ENCODE results near the gene PRUNE2. TPM values are rescaled to one million over a fixed set of nuclear protein-coding genes. Genes with fewer than 3 reads are reported as not detected.
"Not testable (repeated sequence)": the region's sequence is repeated elsewhere in the genome, so short reads cannot be mapped to it uniquely, and the experiment has no call there.

PRUNE2 gene
- total RNA-seq, 1 donor from 2014 or later: 0.78 TPM

- no peak for DNase-seq (ENCODE audit: low spot score)
Observed at GRCh38 chr9:76876098-76876497, 29.8 kb downstream of the PRUNE2 start.

GRCh38 chr9:76873821-76874220 is 32.1 kb downstream of the PRUNE2 start:
- ATAC-seq: no peak

More at GRCh38 chr9:76876098-76876497, 29.8 kb downstream of the PRUNE2 start:
- no peak for ATAC-seq

GRCh38 chr9:76873056-76873792 is 32.7 kb downstream of the PRUNE2 start:
- DNase-seq (ENCODE audit: low spot score): no peak
- ATAC-seq: no peak

More at GRCh38 chr9:76873821-76874220, 32.1 kb downstream of the PRUNE2 start:
- DNase-seq (ENCODE audit: low spot score): no peak

- DNase-seq (ENCODE audit: low spot score) (no peak), ATAC-seq (no peak)
Observed at GRCh38 chr9:76868897-76869296, 37.0 kb downstream of the PRUNE2 start.

GRCh38 chr9:76866689-76867088 is 39.2 kb downstream of the PRUNE2 start:
- DNase-seq (ENCODE audit: low spot score) (no peak), ATAC-seq (no peak)

- ATAC-seq (no peak), DNase-seq (ENCODE audit: low spot score) (no peak)
Observed at GRCh38 chr9:76863832-76864231, 42.1 kb downstream of the PRUNE2 start.

GRCh38 chr9:76859860-76860259 is 46.1 kb downstream of the PRUNE2 start:
- ATAC-seq (no peak), DNase-seq (ENCODE audit: low spot score) (no peak)

GRCh38 chr9:76858248-76858647 is 47.7 kb downstream of the PRUNE2 start:
- not testable (repeated sequence) for ATAC-seq; DNase-seq (ENCODE audit: low spot score)

GRCh38 chr9:76856016-76856415 is 49.9 kb downstream of the PRUNE2 start:
- DNase-seq (ENCODE audit: low spot score) (no peak), ATAC-seq (no peak)

GRCh38 chr9:76855015-76855414 is 50.9 kb downstream of the PRUNE2 start:
- no peak for ATAC-seq
- no peak for DNase-seq (ENCODE audit: low spot score)

- ATAC-seq (no peak), DNase-seq (ENCODE audit: low spot score) (no peak)
Observed at GRCh38 chr9:76852026-76852425, 53.9 kb downstream of the PRUNE2 start.

GRCh38 chr9:76846297-76846696 is 59.6 kb downstream of the PRUNE2 start:
- DNase-seq (ENCODE audit: low spot score) (no peak), ATAC-seq (no peak)

GRCh38 chr9:76845254-76845653 is 60.7 kb downstream of the PRUNE2 start:
- DNase-seq (ENCODE audit: low spot score) (no peak), ATAC-seq (no peak)

- ATAC-seq (no peak), DNase-seq (ENCODE audit: low spot score) (no peak)
Observed at GRCh38 chr9:76835571-76836283, 70.2 kb downstream of the PRUNE2 start.

GRCh38 chr9:76828447-76828846 is 77.5 kb downstream of the PRUNE2 start:
- ATAC-seq (no peak), DNase-seq (ENCODE audit: low spot score) (no peak)

- ATAC-seq: no peak
- no peak for DNase-seq (ENCODE audit: low spot score)
Observed at GRCh38 chr9:76827296-76828080, 78.4 kb downstream of the PRUNE2 start.

GRCh38 chr9:76820431-76820830 is 85.5 kb downstream of the PRUNE2 start:
- ATAC-seq: no peak
- no peak for DNase-seq (ENCODE audit: low spot score)

- ATAC-seq: no peak
- DNase-seq (ENCODE audit: low spot score): no peak
Observed at GRCh38 chr9:76818271-76818670, 87.6 kb downstream of the PRUNE2 start.

- ATAC-seq (no peak), DNase-seq (ENCODE audit: low spot score) (no peak)
Observed at GRCh38 chr9:76817489-76817888, 88.4 kb downstream of the PRUNE2 start.

- ATAC-seq (no peak), DNase-seq (ENCODE audit: low spot score) (no peak)
Observed at GRCh38 chr9:76812591-76812990, 93.3 kb downstream of the PRUNE2 start.

GRCh38 chr9:76810377-76810957 is 95.4 kb downstream of the PRUNE2 start:
- no peak for DNase-seq (ENCODE audit: low spot score)
- peak; percentile 90 for ATAC-seq

All from left lobe of liver (tissue), 2 donors.